ENCODE data around the gene PTPRM. TPM values are rescaled to one million over a fixed set of nuclear protein-coding genes. Genes with fewer than 3 reads are reported as not detected.

PTPRM gene
- total RNA-seq, 4 donors from 2014 or later: 21.4 to 41.8 (median 29.6) TPM

GRCh38 chr18:7609617-7610016, 42.5 kb downstream of the PTPRM start:
- H3K4me3 ChIP-seq (ENCODE audit: low read depth, poor library complexity, severe bottlenecking): no peak overlapping the region
- DNase-seq (ENCODE audit: low spot score in 2 of 2): no peak
- TF ChIP-seq CTCF (IDR thresholded peaks at IDR 0.05) (no peak), POLR2A (IDR thresholded peaks at IDR 0.05) (no peak)
- WGBS, 2 donors: 71 to 83% methylated on average over 1 of the region's 1 CpG
- intact Hi-C loops (cut with DNase I; ENCODE audit: low total_unique reads): no loop called here

- TF ChIP-seq CTCF (IDR thresholded peaks at IDR 0.05): no peak
- no peak for TF ChIP-seq POLR2A (IDR thresholded peaks at IDR 0.05)
- intact Hi-C loops (cut with DNase I; ENCODE audit: low total_unique reads): no loop called here
- DNase-seq (ENCODE audit: low spot score in 2 of 2): no peak
- no peak overlapping the region for H3K4me3 ChIP-seq (ENCODE audit: low read depth, poor library complexity, severe bottlenecking)
- WGBS, 2 donors: 86 to 89% methylated on average over 4 of the region's 4 CpGs
Measured at GRCh38 chr18:7614042-7614441, 46.9 kb downstream of the PTPRM start.

GRCh38 chr18:7615840-7616239, 48.7 kb downstream of the PTPRM start:
- intact Hi-C loops (cut with DNase I; ENCODE audit: low total_unique reads): no loop called here
- H3K4me3 ChIP-seq (ENCODE audit: low read depth, poor library complexity, severe bottlenecking): no peak overlapping the region
- no peak for DNase-seq (ENCODE audit: low spot score in 2 of 2)
- TF ChIP-seq POLR2A (IDR thresholded peaks at IDR 0.05) (no peak), CTCF (IDR thresholded peaks at IDR 0.05) (no peak)
- WGBS, 2 donors: 89 to 95% methylated on average over 9 of the region's 9 CpGs

GRCh38 chr18:7616661-7617060, 49.5 kb downstream of the PTPRM start:
- no peak overlapping the region for H3K4me3 ChIP-seq (ENCODE audit: low read depth, poor library complexity, severe bottlenecking)
- TF ChIP-seq CTCF (IDR thresholded peaks at IDR 0.05) (no peak), POLR2A (IDR thresholded peaks at IDR 0.05) (no peak)
- peak in 1 of 2 donors; percentile 42 for DNase-seq (ENCODE audit: low spot score in 2 of 2)
- WGBS, 2 donors: 47 to 61% methylated on average over 4 of the region's 4 CpGs
- intact Hi-C loops (cut with DNase I; ENCODE audit: low total_unique reads): no loop called here

GRCh38 chr18:7617738-7618422, 50.8 kb downstream of the PTPRM start:
- TF ChIP-seq POLR2A (IDR thresholded peaks at IDR 0.05): no peak
- TF ChIP-seq CTCF (IDR thresholded peaks at IDR 0.05): no peak
- no peak overlapping the region for H3K4me3 ChIP-seq (ENCODE audit: low read depth, poor library complexity, severe bottlenecking)
- intact Hi-C loops (cut with DNase I; ENCODE audit: low total_unique reads): no loop called here
- peak in 1 of 2 donors; percentile 39 for DNase-seq (ENCODE audit: low spot score in 2 of 2)
- 36 to 49% methylated on average over 7 of the region's 7 CpGs for WGBS, 2 donors

Measured in lower leg skin (tissue), 4 donors.